HG02642 (cell line): ENCODE results near the gene RAD51B.

Experiments
- ATAC-seq: cut with Tn5 transposase; IDR thresholded peaks from one replicate; pipeline ENCODE4 v1.9.1; 2021; ENCODE audit warnings: mild to moderate bottlenecking; ENCODE audit not compliant: unreplicated experiment, poor library complexity

The RAD51B gene

DNA sequence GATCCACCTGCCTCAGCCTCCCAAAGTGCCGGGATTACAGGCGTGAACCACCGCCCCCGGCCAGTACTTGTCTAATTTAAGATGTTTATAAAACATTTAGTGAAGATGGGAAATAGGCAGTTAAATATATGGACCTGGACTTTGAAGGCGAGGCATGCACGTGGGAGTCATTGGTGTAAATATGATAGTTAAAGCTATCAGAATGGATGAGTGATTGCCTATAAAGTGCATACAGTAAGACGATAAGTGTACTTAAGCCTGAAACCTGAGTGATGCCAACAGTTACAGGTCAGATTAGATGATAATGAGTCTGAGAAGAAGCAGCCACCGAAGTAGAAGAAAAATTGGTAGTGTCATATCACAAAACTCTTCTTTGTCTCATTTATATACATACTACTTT lies 11.5 kb downstream of the RAD51B start:
- ATAC-seq = no peak

DNA sequence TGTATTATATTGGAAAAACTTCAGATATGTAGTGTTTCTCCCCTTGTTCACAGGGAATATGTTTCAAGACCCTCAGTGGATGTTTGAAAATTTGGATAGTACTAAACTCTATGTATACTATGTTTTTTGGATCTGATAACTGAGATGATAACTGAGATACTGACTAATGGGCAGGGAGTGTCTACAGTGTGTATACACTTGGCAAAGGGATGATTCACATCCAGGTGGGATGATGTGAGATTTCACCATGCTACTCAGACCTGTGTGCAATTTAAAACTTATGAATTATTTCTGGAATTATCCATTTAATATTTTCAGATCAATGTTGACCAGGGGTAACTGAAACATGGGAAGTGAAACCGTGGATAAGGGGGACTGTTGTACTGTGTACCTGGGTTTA lies 13.8 kb downstream of the RAD51B start:
- ATAC-seq = no peak

GRCh38 chr14:67835596-67835995 lies 16.0 kb downstream of the RAD51B start:
- ATAC-seq = no peak

GRCh38 chr14:67837011-67837624 lies 17.5 kb downstream of the RAD51B start:
- no peak for ATAC-seq

GRCh38 chr14:67846029-67846610 lies 26.5 kb downstream of the RAD51B start:
- ATAC-seq = no peak

DNA sequence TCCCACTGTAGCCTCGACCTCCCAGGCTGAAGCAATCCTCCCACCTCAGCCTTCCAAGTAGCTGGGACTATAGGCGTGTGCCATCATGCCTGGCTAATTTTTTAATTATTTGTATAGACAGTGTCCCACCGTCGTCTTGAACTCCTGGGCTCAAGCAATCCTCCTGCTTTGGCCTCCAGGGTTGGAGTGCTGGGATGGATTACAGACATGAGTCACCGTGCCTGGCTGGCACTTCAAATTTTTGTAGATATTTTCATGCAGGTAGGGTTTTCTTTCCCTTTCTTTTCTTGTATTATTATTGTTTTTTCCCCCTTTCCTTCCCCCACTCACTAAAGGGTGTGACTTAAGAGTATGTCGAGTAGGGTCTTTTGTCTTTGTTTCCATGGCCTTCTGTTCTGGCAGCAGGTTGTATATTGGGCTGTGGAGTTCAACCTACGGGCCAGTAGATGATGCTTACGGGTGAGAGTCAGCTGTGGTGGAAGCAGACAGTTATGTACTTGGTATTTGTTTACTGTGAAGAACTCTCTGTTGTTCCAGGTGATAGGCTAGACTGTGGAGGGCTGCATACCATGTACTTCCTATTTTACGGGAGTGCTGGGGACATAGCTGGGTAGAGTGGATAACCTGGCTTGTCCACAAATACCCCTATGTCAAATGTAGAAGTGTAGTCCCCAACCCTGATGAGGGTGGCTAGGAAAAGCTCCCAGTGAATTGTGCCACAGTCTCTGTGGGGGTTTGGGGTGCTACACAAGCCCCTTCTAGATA lies 30.7 kb downstream of the RAD51B start:
- ATAC-seq = no peak

GRCh38 chr14:67851785-67852410 lies 32.3 kb downstream of the RAD51B start:
- no peak for ATAC-seq

DNA sequence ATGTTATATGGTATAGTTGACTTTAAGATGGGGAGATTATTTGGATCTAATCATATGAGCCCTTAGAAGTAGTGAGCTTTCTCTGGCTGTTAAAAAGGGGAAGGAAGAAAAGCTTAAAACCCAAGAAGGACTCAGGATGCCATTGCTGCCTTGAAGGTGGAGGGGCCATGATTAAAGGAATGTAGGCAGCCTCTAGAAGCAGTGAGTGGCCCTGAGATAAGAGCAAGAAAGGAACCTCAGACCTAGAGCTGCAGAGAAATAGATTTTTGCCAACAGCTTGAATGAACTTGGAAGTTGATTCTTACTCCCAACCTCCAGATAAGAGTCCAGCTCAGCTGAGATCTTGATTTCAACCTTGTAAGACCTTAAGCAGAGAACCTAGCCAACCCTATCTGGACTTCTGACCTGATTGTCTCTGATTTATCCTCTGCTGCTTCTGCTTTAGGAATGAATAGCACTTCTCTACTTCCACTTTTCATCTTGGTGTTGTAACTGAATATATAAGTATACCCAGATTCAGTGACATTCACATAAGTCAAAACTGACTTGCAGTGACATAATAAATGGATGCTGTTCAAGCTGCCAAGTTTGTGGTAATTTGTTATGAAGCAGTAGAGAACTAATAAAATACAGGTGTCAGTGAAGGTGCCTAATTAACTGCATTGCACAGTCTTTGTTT lies 33.5 kb downstream of the RAD51B start:
- no peak for ATAC-seq

DNA sequence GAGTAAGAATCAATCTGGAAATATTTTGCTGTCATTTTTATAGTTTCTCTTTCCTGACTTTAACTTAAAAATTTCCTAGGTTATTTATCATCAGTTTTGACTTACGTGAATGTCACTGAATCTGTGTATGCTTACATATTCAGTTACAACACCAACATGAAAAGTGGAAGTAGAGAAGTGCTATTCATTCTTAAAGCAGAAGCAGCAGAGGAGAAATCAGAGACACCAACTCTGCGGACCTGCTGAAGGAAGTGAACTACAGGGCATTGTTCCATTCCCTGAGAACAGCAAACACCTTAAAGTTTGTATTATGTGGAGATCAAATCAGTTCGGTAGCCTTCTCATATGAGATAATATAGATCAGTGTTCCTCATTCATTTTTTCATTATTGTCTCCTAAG lies 34.1 kb downstream of the RAD51B start:
- no peak for ATAC-seq

DNA sequence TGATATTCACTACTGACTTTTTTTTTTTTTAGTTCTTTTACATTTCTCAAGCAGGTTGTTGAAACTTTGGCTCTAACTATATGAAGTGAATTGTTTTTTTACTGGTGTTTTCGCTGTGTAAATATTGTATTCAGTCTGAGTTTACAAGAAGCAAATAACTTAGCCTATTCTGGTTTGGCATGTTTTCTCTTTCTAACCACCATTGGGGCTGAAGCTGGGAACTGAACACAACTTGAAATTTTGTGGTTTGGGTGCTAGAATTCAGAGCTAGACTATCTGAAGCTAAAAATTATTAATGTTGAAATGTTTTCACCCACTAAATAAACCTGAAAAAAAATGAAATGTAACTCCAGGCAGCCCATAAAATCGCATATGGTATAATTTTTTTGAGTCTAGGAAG lies 37.2 kb downstream of the RAD51B start:
- no peak for ATAC-seq

- ATAC-seq = no peak
Measured at GRCh38 chr14:67857778-67858350, 38.3 kb downstream of the RAD51B start.

GRCh38 chr14:67859169-67859749 lies 39.7 kb downstream of the RAD51B start:
- ATAC-seq = no peak

DNA sequence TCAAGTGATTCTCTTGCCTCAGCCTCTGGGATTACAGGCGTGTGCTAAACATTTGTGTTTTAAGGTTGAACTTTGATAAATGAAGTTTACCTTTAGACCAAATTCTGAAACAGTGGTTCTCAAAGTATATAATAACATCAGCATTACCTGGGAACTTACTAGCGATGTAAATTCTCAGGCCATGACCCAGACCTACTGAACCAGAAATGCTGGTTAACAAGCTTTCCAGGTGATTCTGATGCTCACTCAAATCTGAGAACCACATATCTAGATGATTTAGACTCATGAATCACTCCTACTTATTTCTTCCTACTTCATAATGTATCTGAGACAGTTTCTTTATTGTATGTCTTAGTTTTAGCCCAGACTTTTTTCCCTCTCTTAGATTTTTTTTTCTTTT lies 43.6 kb downstream of the RAD51B start:
- no peak for ATAC-seq

- no peak for ATAC-seq
Measured at GRCh38 chr14:67875175-67876006, 55.8 kb downstream of the RAD51B start.

DNA sequence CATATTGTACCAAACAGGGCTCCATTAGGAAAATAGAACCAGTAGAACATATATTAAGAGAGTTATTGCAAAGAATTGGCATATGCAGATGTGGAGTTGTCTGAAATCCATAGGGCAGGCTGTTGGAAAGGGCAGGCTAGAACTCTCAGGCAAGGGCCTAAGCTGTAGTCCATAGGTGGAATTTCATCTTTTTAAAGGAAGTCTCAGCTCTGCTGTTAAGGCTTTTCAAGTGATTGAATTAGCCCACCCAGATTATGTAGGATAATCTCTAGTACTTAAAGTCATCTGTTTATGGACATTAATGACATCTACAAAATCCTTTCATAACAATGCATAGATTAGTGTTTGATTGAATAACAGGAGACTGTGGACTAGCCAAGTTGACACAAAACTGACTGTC lies 59.4 kb downstream of the RAD51B start:
- ATAC-seq = no peak

GRCh38 chr14:67881225-67881624 lies 61.6 kb downstream of the RAD51B start:
- ATAC-seq = peak; percentile 95

- ATAC-seq = no peak
Measured at GRCh38 chr14:67882986-67883555, 63.5 kb downstream of the RAD51B start.

DNA sequence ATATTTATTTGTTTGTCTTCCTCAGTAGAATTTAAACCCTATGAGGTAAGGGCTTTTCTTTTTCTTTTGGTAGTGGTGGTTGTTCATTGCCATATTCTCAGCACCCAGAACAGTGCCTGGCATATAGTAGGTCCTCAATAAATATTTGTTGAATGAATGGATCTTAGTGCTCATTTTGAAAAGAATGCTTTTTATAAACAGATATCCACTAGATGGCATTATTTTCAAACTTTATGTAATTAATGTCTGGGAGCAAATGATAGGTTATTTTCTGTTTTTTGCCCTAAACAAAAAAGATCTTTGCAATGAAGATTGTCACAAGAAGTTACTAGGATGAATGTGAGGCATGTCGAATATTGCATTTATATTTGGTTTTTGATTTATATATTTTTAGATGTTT lies 64.1 kb downstream of the RAD51B start:
- no peak for ATAC-seq

DNA sequence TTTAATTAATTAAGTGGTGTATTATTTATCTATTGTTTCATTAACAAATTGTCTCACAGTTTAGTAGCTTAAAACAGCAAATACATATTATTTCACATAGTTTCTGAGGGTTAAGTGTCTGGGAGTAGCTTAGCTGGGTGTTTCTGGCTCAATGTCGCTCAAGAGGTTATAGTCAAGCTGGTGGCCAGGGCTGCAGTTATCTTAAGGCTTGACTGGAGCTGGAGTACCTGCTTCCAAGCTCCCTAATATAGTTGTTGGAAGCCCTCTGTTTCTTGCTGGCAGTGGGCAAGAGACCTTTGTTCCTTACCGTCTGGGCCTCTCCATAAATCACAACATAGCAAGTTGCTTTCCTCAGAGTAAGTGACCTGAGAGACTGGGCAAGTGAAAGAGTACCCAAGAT lies 66.6 kb downstream of the RAD51B start:
- no peak for ATAC-seq
